ENCODE data around the gene ECHDC1. TPM values are rescaled to one million over a fixed set of nuclear protein-coding genes. Genes with fewer than 3 reads are reported as not detected.

The ECHDC1 gene
- total RNA-seq, 4 donors from 2014 or later: 55.4 to 149 (median 71.5) TPM

DNA sequence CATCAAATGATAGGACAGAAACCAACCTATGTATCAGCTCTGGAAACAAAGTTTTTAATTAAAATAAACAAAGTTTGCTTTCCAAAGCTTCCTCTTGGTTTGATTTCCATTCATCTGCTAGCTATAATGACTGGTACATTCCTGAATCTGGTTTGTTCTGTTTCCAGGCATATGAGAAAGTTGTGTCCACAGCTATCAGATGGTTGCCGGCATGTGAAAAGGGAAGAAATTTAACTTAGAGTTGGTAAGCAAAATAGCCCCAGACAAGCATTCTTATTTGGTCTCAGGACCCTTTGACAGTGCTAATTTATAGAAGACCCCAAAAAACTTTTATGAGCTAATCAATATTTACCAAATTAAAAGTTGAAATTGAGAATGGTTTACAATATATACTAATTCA lies 80.5 kb downstream of the ECHDC1 start:
- Histone ChIP-seq H3K36me3 (no peaks in the 10 kb centered on the region), H3K4me3 (replicated peaks in 1 of 3) (no peak overlapping the region), H3K27ac (no peak overlapping the region), H3K9me3 (no peaks in the 10 kb centered on the region), H3K4me1 (peaks cover under 1 to 5% of the 10 kb centered on the region in 2 donors), H3K27me3 (no peaks in the 10 kb centered on the region)
- no peak for DNase-seq
- intact Hi-C loops (cut with DNase I): no loop called here
- WGBS, 2 donors: 77 to 92% methylated on average over 1 of the region's 1 CpG
- TF ChIP-seq POLR2A (IDR thresholded peaks at IDR 0.05): no peak
- TF ChIP-seq, protein P1, sequence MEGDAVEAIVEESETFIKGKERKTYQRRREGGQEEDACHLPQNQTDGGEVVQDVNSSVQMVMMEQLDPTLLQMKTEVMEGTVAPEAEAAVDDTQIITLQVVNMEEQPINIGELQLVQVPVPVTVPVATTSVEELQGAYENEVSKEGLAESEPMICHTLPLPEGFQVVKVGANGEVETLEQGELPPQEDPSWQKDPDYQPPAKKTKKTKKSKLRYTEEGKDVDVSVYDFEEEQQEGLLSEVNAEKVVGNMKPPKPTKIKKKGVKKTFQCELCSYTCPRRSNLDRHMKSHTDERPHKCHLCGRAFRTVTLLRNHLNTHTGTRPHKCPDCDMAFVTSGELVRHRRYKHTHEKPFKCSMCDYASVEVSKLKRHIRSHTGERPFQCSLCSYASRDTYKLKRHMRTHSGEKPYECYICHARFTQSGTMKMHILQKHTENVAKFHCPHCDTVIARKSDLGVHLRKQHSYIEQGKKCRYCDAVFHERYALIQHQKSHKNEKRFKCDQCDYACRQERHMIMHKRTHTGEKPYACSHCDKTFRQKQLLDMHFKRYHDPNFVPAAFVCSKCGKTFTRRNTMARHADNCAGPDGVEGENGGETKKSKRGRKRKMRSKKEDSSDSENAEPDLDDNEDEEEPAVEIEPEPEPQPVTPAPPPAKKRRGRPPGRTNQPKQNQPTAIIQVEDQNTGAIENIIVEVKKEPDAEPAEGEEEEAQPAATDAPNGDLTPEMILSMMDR (IDR thresholded peaks at IDR 0.05): no peak

DNA sequence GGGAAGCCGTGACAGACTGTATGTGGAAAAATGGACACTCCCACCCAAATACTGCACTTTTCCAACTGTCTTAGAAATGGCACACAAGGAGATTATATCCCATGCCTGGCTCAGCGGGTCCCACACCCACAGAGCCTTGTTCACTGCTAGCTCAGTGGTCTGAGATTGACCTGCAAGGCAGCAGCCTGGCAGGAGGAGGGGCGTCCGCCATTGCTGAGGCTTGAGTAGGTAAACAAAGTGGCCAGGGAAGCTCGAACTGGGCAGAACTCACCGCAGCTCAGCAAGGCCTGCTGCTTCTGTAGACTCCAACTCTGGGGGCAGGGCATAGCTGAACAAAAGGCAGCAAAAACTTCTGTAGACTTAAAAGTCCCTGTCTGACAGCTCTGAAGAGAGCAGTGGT lies 88.1 kb downstream of the ECHDC1 start:
- H3K27ac ChIP-seq: no peak overlapping the region
- H3K4me3 ChIP-seq (replicated peaks in 1 of 3): no peak overlapping the region
- no peak for TF ChIP-seq POLR2A (IDR thresholded peaks at IDR 0.05)
- TF ChIP-seq, protein P1 (IDR thresholded peaks at IDR 0.05): no peak
- intact Hi-C loops (cut with DNase I): no loop called here
- no peaks in the 10 kb centered on the region for H3K4me1 ChIP-seq
- no peak for DNase-seq
- H3K27me3 ChIP-seq: no peaks in the 10 kb centered on the region
- no peaks in the 10 kb centered on the region for H3K9me3 ChIP-seq
- no peaks in the 10 kb centered on the region for H3K36me3 ChIP-seq
- 82 to 91% methylated on average over 4 to 6 of the region's 6 CpGs for WGBS, 2 donors

DNA sequence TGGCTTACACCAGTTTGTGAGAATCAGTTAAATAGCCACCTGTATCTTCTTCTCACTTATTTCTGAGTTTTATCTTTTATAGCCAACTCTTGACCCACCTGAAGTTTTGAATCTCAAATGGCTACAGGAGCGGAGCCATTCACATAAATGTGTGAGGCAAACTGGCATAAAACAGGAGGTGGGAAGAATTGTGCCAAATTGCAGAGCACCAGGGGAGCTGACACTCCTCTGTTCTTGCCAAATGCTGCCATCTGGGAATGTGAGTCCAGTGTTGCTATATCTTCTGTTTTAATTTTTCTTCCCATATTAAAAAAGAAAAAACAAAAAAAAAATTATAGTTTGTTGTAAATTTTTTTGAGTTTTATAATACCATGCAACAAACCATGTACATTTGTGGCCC lies 93.8 kb downstream of the ECHDC1 start:
- intact Hi-C loops (cut with DNase I): no loop called here
- 94 to 100% methylated on average over 1 of the region's 1 CpG for WGBS, 2 donors
- Histone ChIP-seq H3K27me3 (no peaks in the 10 kb centered on the region), H3K36me3 (no peaks in the 10 kb centered on the region), H3K4me3 (replicated peaks in 1 of 3) (no peak overlapping the region), H3K9me3 (no peaks in the 10 kb centered on the region), H3K27ac (no peak overlapping the region), H3K4me1 (no peaks in the 10 kb centered on the region)
- no peak for TF ChIP-seq POLR2A (IDR thresholded peaks at IDR 0.05)
- TF ChIP-seq, protein P1 (IDR thresholded peaks at IDR 0.05): no peak
- no peak for DNase-seq

DNA sequence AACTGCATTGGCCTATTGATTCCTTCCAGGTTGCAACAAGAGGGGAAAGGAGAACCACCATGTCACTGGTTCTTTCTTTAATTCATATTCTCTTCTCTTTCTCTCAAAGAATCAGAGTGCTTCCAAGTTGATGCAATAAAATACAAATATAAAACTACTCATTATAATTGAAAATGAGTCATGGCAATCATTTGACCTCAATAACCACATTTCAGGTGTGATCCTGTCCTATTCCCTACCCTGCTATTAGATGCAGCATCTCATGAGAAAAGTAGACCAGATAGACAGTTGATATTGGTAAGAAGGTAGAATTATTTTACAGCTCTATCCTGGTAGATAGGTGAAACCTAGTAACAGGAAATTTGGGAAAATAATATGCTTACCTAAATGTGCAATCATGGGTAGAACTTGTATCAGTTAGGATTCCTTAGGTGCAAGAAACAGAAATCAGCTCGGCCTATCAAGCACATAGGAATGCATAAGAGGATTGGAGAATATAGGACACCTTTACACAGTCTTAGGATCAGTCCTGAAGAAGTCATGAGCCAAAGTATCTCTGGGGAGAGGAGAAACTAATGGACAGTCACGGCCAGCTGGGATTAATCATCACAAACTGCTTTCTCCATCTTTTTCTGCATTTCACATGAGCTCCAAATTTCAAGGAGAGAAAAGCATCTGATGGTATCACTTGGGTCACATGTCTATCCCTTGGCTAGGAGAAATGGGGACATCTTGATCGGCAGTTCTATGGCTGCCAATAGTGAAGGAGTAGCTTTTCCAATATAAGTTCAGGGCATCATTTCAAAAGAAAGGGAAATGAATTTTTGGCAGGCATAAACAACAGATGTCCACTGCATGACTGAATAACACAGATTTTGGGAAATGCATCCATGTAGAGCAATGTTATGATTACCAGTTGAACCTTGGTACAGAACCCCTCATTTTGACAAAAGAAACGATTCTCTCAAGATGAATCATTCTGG lies 96.0 kb downstream of the ECHDC1 start:
- Histone ChIP-seq H3K4me1 (no peaks in the 10 kb centered on the region), H3K9me3 (no peaks in the 10 kb centered on the region), H3K36me3 (no peaks in the 10 kb centered on the region), H3K4me3 (replicated peaks in 1 of 3) (no peak overlapping the region), H3K27ac (no peak overlapping the region), H3K27me3 (no peaks in the 10 kb centered on the region)
- WGBS, 2 donors: 80 to 86% methylated on average over 4 of the region's 4 CpGs
- TF ChIP-seq, protein P1 (IDR thresholded peaks at IDR 0.05): no peak
- TF ChIP-seq POLR2A (IDR thresholded peaks at IDR 0.05): no peak
- no peak for DNase-seq
- intact Hi-C loops (cut with DNase I): no loop called here

DNA sequence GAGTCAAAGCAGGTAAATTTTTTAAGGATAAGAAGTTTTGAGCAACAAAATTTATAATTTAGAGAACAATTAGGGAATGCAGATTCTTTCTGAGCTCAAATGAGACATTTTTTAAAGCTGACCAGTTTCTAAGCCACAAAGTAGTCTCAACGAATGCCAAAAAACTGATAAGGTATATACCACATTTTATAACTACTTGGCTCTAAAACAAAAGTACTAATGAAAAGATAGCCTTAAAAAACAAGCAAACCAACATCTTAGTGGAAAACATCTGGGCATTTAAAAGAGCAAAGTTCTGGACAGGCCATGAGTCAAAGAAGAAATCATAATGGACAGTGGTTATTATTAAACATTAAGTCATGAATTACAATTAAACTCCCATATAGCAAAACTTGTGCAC lies 99.9 kb downstream of the ECHDC1 start:
- Histone ChIP-seq H3K4me1 (no peaks in the 10 kb centered on the region), H3K36me3 (no peaks in the 10 kb centered on the region), H3K9me3 (no peaks in the 10 kb centered on the region), H3K27me3 (no peaks in the 10 kb centered on the region), H3K27ac (no peak overlapping the region), H3K4me3 (replicated peaks in 1 of 3) (no peak overlapping the region)
- intact Hi-C loops (cut with DNase I): no loop called here
- no peak for DNase-seq
- WGBS, 2 donors: 88 to 97% methylated on average over 1 of the region's 1 CpG
- no peak for TF ChIP-seq POLR2A (IDR thresholded peaks at IDR 0.05)

Small RNA genes within 50 kb of the gene (small RNA-seq; reads per million reads assigned to genes)
- not detected for gene RNA5SP217

Other genes with a start within 250 kb of the ECHDC1 start
- gene RSPO3, start 224.9 kb downstream of the ECHDC1 start, total RNA-seq: 10 to 100 TPM in 1 of 4 donors, 1 to 10 TPM in 3; 1.8 to 13.9 (median 3.4) TPM
- 100 to 1,000 TPM in 2 of 4 donors, 10 to 100 TPM in 2; 68.5 to 138 (median 94.6) TPM for gene RNF146, start 76.7 kb downstream of the ECHDC1 start, total RNA-seq
- 1 to 10 TPM in 3 of 4 donors, under 1 TPM in 1; 0.38 to 3.6 (median 1.7) TPM for gene KIAA0408, start 115.8 kb upstream of the ECHDC1 start, total RNA-seq
- not detected for gene C6orf58, start 233.6 kb upstream of the ECHDC1 start, total RNA-seq